Mesothelial cell of epicardium (in vitro differentiated cells): ENCODE measurements around the gene CCDC137. TPM values are rescaled to one million over a fixed set of nuclear protein-coding genes. Genes with fewer than 3 reads are reported as not detected.

Source experiments
- DNase-seq, 2 experiments: peaks; one replicate each; pipeline ENCODE4 v3.0.0; 2021; ENCODE audit warnings: low spot score in 2 of 2; ENCODE audit not compliant: unreplicated experiment in 2 of 2
- H3K27ac Mint-ChIP-seq: 2 replicates; pipeline ENCODE4 v1.8.0; 2021; ENCODE audit warnings: mixed read lengths
- H3K27me3 Mint-ChIP-seq: 2 replicates; pipeline ENCODE4 v1.8.0; 2021; ENCODE audit warnings: low read depth, mixed read lengths
- H3K36me3 Mint-ChIP-seq: 2 replicates; pipeline ENCODE4 v1.8.0; 2021; ENCODE audit warnings: mixed read lengths
- H3K4me1 Mint-ChIP-seq: 2 replicates; pipeline ENCODE4 v1.8.0; 2021; ENCODE audit warnings: mixed read lengths
- H3K4me3 Mint-ChIP-seq: 2 replicates; pipeline ENCODE4 v1.8.0; 2021; ENCODE audit warnings: mild to moderate bottlenecking, moderate library complexity, mixed read lengths
- H3K9me3 Mint-ChIP-seq: 2 replicates; pipeline ENCODE4 v1.8.0; 2021; ENCODE audit warnings: mixed read lengths
- CTCF ChIP-seq: fragments of 200-600 bp; sonication (generic); IDR thresholded peaks from one replicate; pipeline ENCODE4 v1.5.0; 2021; ENCODE audit warnings: antibody characterized with exemption; ENCODE audit not compliant: unreplicated experiment
- total RNA-seq: library from RNA; stranded (reverse); gene quantifications from 3 replicates; pipeline ENCODE4 v1.2.1, GENCODE V29; 2021

CCDC137 gene
- total RNA-seq, 1 donor from 2014 or later = 19.6 TPM

DNA sequence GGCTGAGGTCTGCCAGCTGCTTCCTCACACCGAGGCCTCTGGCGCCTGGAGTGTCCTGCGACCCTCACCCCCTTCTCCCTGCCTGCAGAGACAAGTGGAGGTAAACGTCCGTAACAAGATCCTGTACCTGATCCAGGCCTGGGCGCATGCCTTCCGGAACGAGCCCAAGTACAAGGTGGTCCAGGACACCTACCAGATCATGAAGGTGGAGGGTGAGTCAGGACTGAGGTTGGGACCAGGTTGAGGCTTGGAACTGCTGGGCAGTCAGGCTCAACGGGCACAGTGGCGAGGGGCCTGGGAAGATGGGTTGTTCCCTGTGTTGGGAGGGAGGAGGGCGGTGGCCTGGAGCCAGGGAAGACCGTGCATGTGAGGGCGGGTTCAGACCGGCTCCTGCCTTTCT lies 22.1 kb downstream of the CCDC137 start:
- H3K4me1 Mint-ChIP-seq = peaks cover 14% of the 10 kb centered on the region
- H3K4me3 Mint-ChIP-seq = no peak overlapping the region
- TF ChIP-seq CTCF = no peak
- H3K27me3 Mint-ChIP-seq = no peaks in the 10 kb centered on the region
- peaks cover 14% of the 10 kb centered on the region for H3K36me3 Mint-ChIP-seq
- H3K9me3 Mint-ChIP-seq = no peaks in the 10 kb centered on the region
- no peak for DNase-seq
- H3K27ac Mint-ChIP-seq = no peak overlapping the region

DNA sequence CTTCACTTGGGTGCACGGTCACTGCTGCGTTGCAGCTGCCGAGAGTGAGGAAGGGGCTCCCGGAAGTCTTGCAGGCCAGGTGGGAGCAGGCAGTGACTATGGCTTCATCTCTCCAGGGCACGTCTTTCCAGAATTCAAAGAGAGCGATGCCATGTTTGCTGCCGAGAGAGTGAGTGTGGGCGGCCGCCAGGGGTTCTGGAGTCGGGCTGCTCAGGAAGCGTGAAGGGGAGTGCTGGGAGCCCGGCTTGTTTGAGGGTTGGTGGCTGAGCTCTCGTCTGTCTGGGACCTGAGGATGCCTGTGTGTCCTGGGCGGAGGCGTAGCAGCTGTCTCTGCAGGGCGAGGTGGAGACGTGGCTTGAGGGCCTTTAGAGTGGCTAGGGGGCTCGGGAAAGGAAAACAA lies 23.5 kb downstream of the CCDC137 start:
- H3K36me3 Mint-ChIP-seq = peaks cover 14% of the 10 kb centered on the region
- H3K27ac Mint-ChIP-seq = no peak overlapping the region
- peaks cover 5% of the 10 kb centered on the region for H3K4me1 Mint-ChIP-seq
- no peak overlapping the region for H3K4me3 Mint-ChIP-seq
- no peaks in the 10 kb centered on the region for H3K9me3 Mint-ChIP-seq
- DNase-seq = no peak
- H3K27me3 Mint-ChIP-seq = no peaks in the 10 kb centered on the region
- no peak for TF ChIP-seq CTCF

- no peak for TF ChIP-seq CTCF
- H3K36me3 Mint-ChIP-seq = peaks cover 14% of the 10 kb centered on the region
- no peak overlapping the region for H3K27ac Mint-ChIP-seq
These were observed 24.0 kb downstream of the CCDC137 start for GRCh38 chr17:81690549-81690948.

GRCh38 chr17:81691196-81691595 lies 24.7 kb downstream of the CCDC137 start:
- H3K27ac Mint-ChIP-seq = no peak overlapping the region
- no peaks in the 10 kb centered on the region for H3K9me3 Mint-ChIP-seq
- H3K36me3 Mint-ChIP-seq = peaks cover 13% of the 10 kb centered on the region
- DNase-seq = no peak
- H3K4me1 Mint-ChIP-seq = no peaks in the 10 kb centered on the region
- no peak for TF ChIP-seq CTCF
- no peak overlapping the region for H3K4me3 Mint-ChIP-seq
- H3K27me3 Mint-ChIP-seq = no peaks in the 10 kb centered on the region

More at GRCh38 chr17:81690549-81690948, 24.0 kb downstream of the CCDC137 start:
- no peaks in the 10 kb centered on the region for H3K9me3 Mint-ChIP-seq
- H3K4me1 Mint-ChIP-seq = peaks cover under 1% of the 10 kb centered on the region
- DNase-seq = no peak
- no peaks in the 10 kb centered on the region for H3K27me3 Mint-ChIP-seq
- H3K4me3 Mint-ChIP-seq = no peak overlapping the region

DNA sequence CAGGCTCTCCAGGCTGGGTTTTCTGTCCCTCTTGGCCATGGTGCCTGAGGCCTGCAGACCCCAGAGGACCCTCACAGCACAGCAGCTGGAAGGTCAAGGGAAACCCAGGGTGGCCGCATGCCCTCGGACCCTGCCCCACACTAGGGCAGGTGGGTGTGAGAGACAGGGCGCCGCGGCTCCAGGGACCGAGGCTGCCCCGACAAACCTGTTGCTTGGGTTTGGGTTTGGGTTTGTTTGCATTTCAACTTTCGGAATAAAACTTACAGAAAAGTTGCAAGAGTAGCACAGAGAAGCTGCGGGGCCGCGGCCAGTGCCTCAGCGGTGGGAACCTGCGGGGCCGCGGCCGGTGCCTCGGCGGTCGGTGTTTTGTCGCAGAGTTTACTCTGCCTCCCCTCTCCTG lies 25.1 kb downstream of the CCDC137 start:
- Mint-ChIP-seq H3K27ac (no peak overlapping the region), H3K9me3 (no peaks in the 10 kb centered on the region), H3K27me3 (no peaks in the 10 kb centered on the region), H3K4me1 (no peaks in the 10 kb centered on the region), H3K36me3 (peaks cover 10% of the 10 kb centered on the region), H3K4me3 (no peak overlapping the region)
- no peak for TF ChIP-seq CTCF
- DNase-seq = no peak
